ENCODE measurements around the gene MAG. TPM values are rescaled to one million over a fixed set of nuclear protein-coding genes. Genes with fewer than 3 reads are reported as not detected.

MAG gene
- total RNA-seq, 4 donors from 2014 or later: 0.10 TPM; not detected in 3

DNA sequence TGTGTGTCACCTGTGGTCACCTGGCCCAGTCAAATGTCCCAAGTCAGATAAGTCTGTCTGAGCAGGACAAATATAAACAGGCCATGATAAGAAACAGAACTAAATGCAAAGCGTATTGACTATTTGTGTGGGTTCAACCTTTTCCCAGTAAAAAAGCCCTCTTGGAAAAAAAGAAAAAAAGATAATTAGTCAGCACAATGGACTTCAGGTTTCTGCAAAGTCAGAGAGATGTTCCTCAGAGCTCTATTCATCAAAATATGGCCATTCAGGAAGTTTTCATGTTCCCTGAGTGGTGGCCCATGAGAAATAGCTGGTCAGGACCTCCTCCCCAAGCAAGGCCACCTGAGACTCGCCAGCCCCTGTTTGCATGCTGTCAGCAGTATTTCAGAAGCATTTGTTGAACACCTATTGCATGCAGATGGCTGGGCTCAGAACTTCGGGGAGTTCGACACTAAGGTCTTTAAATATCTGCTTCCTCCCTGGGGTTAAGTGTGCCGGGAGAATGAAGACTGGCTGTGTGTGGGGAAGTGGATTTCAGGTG, 69.0 kb downstream of the MAG start:
- intact Hi-C loops (cut with DNase I; ENCODE audit: low total_unique reads): no loop called here
- WGBS, 2 donors: 39 to 69% methylated on average over 5 of the region's 5 CpGs
- TF ChIP-seq POLR2A (IDR thresholded peaks at IDR 0.05): no peak
- TF ChIP-seq, protein P1, sequence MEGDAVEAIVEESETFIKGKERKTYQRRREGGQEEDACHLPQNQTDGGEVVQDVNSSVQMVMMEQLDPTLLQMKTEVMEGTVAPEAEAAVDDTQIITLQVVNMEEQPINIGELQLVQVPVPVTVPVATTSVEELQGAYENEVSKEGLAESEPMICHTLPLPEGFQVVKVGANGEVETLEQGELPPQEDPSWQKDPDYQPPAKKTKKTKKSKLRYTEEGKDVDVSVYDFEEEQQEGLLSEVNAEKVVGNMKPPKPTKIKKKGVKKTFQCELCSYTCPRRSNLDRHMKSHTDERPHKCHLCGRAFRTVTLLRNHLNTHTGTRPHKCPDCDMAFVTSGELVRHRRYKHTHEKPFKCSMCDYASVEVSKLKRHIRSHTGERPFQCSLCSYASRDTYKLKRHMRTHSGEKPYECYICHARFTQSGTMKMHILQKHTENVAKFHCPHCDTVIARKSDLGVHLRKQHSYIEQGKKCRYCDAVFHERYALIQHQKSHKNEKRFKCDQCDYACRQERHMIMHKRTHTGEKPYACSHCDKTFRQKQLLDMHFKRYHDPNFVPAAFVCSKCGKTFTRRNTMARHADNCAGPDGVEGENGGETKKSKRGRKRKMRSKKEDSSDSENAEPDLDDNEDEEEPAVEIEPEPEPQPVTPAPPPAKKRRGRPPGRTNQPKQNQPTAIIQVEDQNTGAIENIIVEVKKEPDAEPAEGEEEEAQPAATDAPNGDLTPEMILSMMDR (IDR thresholded peaks at IDR 0.05): no peak
- peak in 1 of 2 donors; percentile 34 for DNase-seq (ENCODE audit: low spot score in 2 of 2)
- no peak overlapping the region for H3K4me3 ChIP-seq (ENCODE audit: low read depth, poor library complexity, severe bottlenecking)

DNA sequence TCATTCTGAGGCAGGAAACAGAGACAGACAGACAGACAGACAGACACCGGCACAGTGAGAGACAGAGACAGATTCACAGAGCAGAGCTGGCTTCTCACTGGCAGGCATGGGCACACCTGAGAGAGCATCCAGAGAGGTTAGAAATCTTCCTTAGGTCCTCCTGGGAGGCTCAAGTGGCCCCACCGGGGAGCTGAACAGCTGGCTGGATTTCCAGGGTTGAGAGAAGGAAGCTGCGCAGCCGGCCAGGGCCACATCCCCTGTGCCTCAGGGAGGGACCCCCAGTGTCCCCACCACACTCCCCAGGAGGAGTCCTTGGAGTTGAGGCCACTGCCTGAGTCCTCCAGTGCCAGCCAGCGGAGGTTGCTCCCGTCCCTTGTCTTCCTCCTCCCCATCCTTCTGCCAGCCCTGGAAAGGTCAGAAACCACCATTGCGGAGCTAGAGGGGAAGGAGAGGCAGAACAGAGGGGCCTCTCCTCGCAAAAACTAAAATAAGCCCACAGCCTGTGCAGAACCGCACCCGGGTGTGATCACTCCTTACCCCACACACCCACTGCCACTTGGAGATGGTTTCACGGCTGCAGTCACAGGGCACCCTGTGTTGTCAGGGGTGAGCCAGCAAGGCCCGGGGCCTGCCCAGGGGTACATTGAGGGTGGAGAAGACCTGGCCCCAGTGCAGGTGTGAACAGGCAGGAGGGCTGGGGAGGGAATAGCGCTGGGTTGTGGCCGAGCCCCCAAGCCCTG, 70.5 kb downstream of the MAG start:
- DNase-seq (ENCODE audit: low spot score in 2 of 2): peak in 1 of 2 donors; percentile 80
- TF ChIP-seq, protein P1 (IDR thresholded peaks at IDR 0.05): no peak
- no peak for TF ChIP-seq POLR2A (IDR thresholded peaks at IDR 0.05)
- no peak overlapping the region for H3K4me3 ChIP-seq (ENCODE audit: low read depth, poor library complexity, severe bottlenecking)
- intact Hi-C loops (cut with DNase I; ENCODE audit: low total_unique reads): no loop called here
- WGBS, 2 donors: 68 to 70% methylated on average over 7 to 13 of the region's 14 CpGs

DNA sequence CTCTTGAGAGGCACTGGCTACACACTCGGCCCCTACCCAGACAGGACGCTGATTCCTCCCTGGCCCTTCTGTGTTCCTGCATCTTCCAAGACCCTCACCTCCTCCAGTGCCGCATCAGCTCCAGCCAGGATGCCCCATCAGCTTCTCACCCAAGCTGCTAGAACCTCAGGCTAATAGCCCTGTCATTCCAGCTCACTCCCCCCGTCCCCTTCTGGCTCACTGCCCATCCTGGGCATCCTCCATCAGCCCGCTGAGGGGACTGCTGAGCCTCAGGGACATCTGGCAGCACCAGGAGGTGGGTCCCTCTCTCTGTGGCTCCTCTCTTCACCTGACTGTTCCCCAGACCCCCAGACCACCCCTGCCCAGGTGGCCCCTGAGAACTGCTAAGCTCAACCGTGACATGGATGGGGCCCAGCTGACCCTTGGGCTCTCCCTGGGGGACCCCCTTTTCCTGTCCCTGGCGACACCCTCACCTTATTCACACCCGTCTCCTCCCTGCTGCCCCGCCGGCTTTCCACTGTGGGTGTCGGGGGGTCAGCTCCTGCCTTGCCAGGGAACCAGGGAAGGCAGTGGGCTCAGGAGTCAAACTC, 71.1 kb downstream of the MAG start:
- no peak overlapping the region for H3K4me3 ChIP-seq (ENCODE audit: low read depth, poor library complexity, severe bottlenecking)
- DNase-seq (ENCODE audit: low spot score in 2 of 2): peak in 1 of 2 donors; percentile 77
- intact Hi-C loops (cut with DNase I; ENCODE audit: low total_unique reads): no loop called here
- WGBS, 2 donors: 62 to 73% methylated on average over 7 to 10 of the region's 11 CpGs
- TF ChIP-seq POLR2A (IDR thresholded peaks at IDR 0.05): no peak
- TF ChIP-seq, protein P1 (IDR thresholded peaks at IDR 0.05): no peak

Small RNA genes lying within 50 kb of the gene (microRNA-seq; reads per million reads assigned to microRNA genes)
- 0 reads per million in 2 donors for gene MIR5196 (ENCODE audit: borderline number of aligned reads in 1 of 2, borderline replicate concordance in 2 of 2)

Other genes with a start within 250 kb of the MAG start
- gene FXYD3, start 176.3 kb upstream of the MAG start, total RNA-seq: 100 to 1,000 TPM; 391 to 630 (median 546) TPM
- 10 to 100 TPM in 1 of 4 donors, 1 to 10 TPM in 3; 4.3 to 19.4 (median 8.9) TPM for gene LGI4, start 157.1 kb upstream of the MAG start, total RNA-seq
- 10 to 100 TPM in 1 of 4 donors, 1 to 10 TPM in 2, not detected in 1; 5.5 to 20.9 (median 6.5) TPM for gene FXYD1, start 153.3 kb upstream of the MAG start, total RNA-seq
- 1 to 10 TPM in 1 of 4 donors, not detected in 3; 1.3 TPM for gene FXYD7, start 148.9 kb upstream of the MAG start, total RNA-seq
- 10 to 100 TPM; 41.4 to 59.8 (median 57.7) TPM for gene FXYD5, start 137.4 kb upstream of the MAG start, total RNA-seq
- not detected for gene FAM187B, start 63.4 kb upstream of the MAG start, total RNA-seq
- gene LSR, start 43.2 kb upstream of the MAG start, total RNA-seq: 100 to 1,000 TPM in 1 of 4 donors, 10 to 100 TPM in 3; 79.0 to 115 (median 84.5) TPM
- 100 to 1,000 TPM in 3 of 4 donors, 10 to 100 TPM in 1; 95.9 to 126 (median 120) TPM for gene USF2, start 23.2 kb upstream of the MAG start, total RNA-seq
- not detected for gene HAMP, start 9.6 kb upstream of the MAG start, total RNA-seq
- 1 to 10 TPM in 1 of 4 donors, under 1 TPM in 1, not detected in 2; 0.91 to 4.2 TPM for gene CD22, start 37.0 kb downstream of the MAG start, total RNA-seq
- not detected for gene FFAR1, start 55.7 kb downstream of the MAG start, total RNA-seq
- gene FFAR3, start 66.3 kb downstream of the MAG start, total RNA-seq: not detected
- not detected for gene GPR42, start 78.9 kb downstream of the MAG start, total RNA-seq
- 1 to 10 TPM in 1 of 4 donors, under 1 TPM in 2, not detected in 1; 0.49 to 1.1 (median 0.55) TPM for gene FFAR2, start 156.1 kb downstream of the MAG start, total RNA-seq
- over 10,000 TPM; 10,097 to 21,423 (median 15,501) TPM for gene KRTDAP, start 198.3 kb downstream of the MAG start, total RNA-seq
- gene DMKN, start 221.5 kb downstream of the MAG start, total RNA-seq: 1,000 to 10,000 TPM; 5,221 to 8,616 (median 5,967) TPM
- gene SBSN, start 236.2 kb downstream of the MAG start, total RNA-seq: 1,000 to 10,000 TPM; 1,839 to 3,070 (median 2,379) TPM
- 1 to 10 TPM; 6.0 to 7.3 (median 6.2) TPM for gene GAPDHS, start 241.3 kb downstream of the MAG start, total RNA-seq